ENCODE measurements around the gene RFX5. TPM values are rescaled to one million over a fixed set of nuclear protein-coding genes. Genes with fewer than 3 reads are reported as not detected.

The RFX5 gene
- total and polyA plus RNA-seq, 4 donors = 14.3 to 51.6 (median 32.1) TPM

DNA sequence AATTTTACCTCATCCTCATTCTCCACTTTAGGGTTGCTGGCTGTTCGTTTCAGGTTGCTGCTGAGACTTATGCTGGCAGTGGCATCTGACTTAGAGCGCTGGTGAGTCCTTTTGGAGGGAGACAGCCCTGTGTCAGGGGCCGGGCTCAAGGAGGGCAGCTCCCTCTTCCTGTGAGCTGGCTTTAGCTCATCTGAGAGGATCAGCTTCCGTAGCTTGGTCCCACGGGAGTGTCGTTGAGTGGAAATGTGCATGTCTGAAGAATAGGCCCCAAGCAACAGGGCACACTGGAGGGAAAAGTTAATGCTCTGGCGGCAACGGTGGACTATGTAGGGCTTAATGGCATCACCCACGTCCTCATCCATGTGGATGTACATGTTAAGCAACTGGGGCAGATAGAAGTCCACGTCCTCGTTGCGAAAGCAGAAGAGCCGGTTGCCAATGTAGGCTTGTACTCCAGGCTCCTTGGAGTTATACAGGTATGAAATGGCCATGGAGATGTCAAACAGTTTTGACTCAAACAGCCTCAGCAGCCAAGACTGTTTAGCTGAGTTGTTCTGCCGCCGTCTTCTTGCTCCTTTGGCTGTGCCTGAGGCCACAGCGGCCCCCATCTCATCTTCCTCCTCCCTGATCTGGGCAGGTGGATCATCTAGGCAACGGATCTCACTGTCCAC, 31.4 kb downstream of the RFX5 start:
- Histone ChIP-seq H3K4me3 (ENCODE audit: low read length in 2 of 2) (no peak overlapping the region), H3K27ac (ENCODE audit: low read depth in 1 of 2, low read length in 2 of 2) (no peak overlapping the region), H3K9me3 (ENCODE audit: control insufficient read depth, low read length) (no peaks in the 10 kb centered on the region), H3K27me3 (ENCODE audit: control insufficient read depth in 1 of 2, insufficient read depth in 2 of 2, low read length in 1 of 2) (no peaks in the 10 kb centered on the region), H3K36me3 (ENCODE audit: control insufficient read depth in 1 of 2, insufficient read depth in 2 of 2, low read length in 1 of 2) (peaks cover 2 to 12% of the 10 kb centered on the region in 2 donors), H3K4me1 (ENCODE audit: control insufficient read depth in 1 of 2, insufficient read depth in 2 of 2, low read length in 2 of 2) (peaks cover 2 to 4% of the 10 kb centered on the region in 2 donors)
- no peak for ATAC-seq (ENCODE audit: low FRiP score)
- intact Hi-C loops (cut with DNase I) = no loop called here
- WGBS, 2 donors = 88 to 91% methylated on average over 17 of the region's 17 CpGs
- DNase-seq = no peak

DNA sequence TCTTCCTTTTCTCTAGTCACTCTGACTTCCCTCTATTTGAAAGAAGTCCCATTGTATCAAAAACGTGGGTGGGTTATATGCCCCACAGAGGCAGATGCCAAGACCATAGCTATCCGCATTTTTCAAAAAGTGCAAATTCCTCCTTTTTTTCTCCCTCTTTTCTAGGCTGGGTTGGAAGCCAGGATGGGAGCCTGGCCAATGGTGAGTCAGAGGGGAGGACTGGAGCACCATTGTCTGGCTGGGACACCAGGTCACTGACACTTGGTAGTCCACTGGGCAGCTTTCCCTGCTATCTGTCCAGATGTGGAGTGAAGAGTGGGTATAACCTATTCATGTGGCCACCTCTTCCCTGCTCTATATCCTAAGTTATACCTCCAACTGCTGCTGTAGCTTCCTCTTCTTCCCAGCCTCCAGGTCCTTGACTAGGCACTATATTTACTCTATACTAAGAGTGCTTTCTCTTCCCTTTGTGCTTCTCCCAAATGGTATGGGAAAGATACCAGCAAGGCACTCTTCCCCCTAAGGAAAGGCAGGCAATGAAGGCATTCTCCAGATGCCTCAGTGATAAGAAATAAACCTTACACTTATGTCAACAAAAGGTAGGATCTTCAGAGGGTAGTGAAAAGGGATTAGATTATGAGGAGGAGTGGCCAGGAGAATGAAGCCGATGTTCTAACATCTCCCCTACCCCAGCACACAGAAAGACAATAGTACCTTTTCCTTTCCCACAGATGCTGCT, 32.7 kb downstream of the RFX5 start:
- Histone ChIP-seq H3K36me3 (ENCODE audit: control insufficient read depth in 1 of 2, insufficient read depth in 2 of 2, low read length in 1 of 2) (peaks cover 2 to 12% of the 10 kb centered on the region in 2 donors), H3K27me3 (ENCODE audit: control insufficient read depth in 1 of 2, insufficient read depth in 2 of 2, low read length in 1 of 2) (no peaks in the 10 kb centered on the region), H3K27ac (ENCODE audit: low read depth in 1 of 2, low read length in 2 of 2) (peak overlapping the region in 1 of 2 donors; percentile 19), H3K4me3 (ENCODE audit: low read length in 2 of 2) (no peak overlapping the region), H3K4me1 (ENCODE audit: control insufficient read depth in 1 of 2, insufficient read depth in 2 of 2, low read length in 2 of 2) (peaks cover 0 to 2% of the 10 kb centered on the region in 2 donors), H3K9me3 (ENCODE audit: control insufficient read depth, low read length) (no peaks in the 10 kb centered on the region)
- DNase-seq (peak; percentile 86 to 93), ATAC-seq (ENCODE audit: low FRiP score) (peak; percentile 85)
- intact Hi-C loops (cut with DNase I) = no loop called here
- WGBS, 2 donors = 34 to 35% methylated on average over 3 of the region's 3 CpGs

DNA sequence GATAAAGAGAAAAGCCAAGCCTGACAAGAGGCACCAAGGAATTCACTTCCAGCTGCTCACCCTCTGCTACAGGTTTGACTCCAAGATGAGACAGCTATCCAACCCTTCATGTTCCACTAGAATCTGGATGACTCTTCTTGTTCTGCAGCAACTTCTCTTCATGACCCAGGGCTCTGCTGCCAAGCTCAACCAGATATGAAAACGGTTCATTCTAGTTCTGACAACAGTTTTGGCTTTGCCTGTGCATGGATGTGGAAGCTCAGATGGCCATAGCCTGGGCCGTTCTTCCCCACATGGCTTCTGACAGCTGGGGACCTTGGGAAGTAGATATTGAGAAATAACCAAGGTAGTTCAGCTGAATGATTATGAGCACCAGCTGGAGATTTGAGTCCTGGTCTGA, 33.6 kb downstream of the RFX5 start:
- H3K36me3 ChIP-seq (ENCODE audit: control insufficient read depth in 1 of 2, insufficient read depth in 2 of 2, low read length in 1 of 2) = peaks cover 2 to 11% of the 10 kb centered on the region in 2 donors
- no peak for ATAC-seq (ENCODE audit: low FRiP score)
- peaks cover 0 to 2% of the 10 kb centered on the region in 2 donors for H3K4me1 ChIP-seq (ENCODE audit: control insufficient read depth in 1 of 2, insufficient read depth in 2 of 2, low read length in 2 of 2)

DNA sequence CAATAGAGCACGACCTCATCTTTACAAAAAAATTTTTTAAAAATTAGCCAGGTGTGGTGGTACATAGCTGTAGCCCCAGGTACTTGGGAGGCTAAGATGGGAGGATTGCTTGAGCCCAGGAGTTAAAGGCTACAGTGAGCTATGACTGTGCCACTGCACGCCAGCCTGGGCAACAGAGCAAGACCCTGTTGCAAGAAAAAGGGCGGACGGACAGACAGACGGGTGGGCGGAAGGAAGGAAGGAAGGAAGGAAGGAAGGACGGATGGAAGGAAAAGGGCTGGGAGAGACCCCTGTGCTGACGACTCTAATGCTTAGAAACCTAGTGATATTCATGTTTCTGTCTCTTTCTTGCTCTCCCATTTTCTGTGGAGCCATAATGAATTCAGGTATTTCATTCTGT, 34.2 kb downstream of the RFX5 start:
- H3K27ac ChIP-seq (ENCODE audit: low read depth in 1 of 2, low read length in 2 of 2) = no peak overlapping the region
- DNase-seq (no peak), ATAC-seq (ENCODE audit: low FRiP score) (no peak)
- H3K36me3 ChIP-seq (ENCODE audit: control insufficient read depth in 1 of 2, insufficient read depth in 2 of 2, low read length in 1 of 2) = peaks cover 2 to 14% of the 10 kb centered on the region in 2 donors
- H3K4me1 ChIP-seq (ENCODE audit: control insufficient read depth in 1 of 2, insufficient read depth in 2 of 2, low read length in 2 of 2) = peaks cover 0 to 2% of the 10 kb centered on the region in 2 donors
- H3K9me3 ChIP-seq (ENCODE audit: control insufficient read depth, low read length) = no peaks in the 10 kb centered on the region
- H3K4me3 ChIP-seq (ENCODE audit: low read length in 2 of 2) = no peak overlapping the region
- WGBS, 2 donors = 83 to 90% methylated on average over 8 of the region's 8 CpGs
- H3K27me3 ChIP-seq (ENCODE audit: control insufficient read depth in 1 of 2, insufficient read depth in 2 of 2, low read length in 1 of 2) = no peaks in the 10 kb centered on the region
- intact Hi-C loops (cut with DNase I) = no loop called here

More for the DNA sequence above, 33.6 kb downstream of the RFX5 start:
- Histone ChIP-seq H3K9me3 (ENCODE audit: control insufficient read depth, low read length) (no peaks in the 10 kb centered on the region), H3K27me3 (ENCODE audit: control insufficient read depth in 1 of 2, insufficient read depth in 2 of 2, low read length in 1 of 2) (no peaks in the 10 kb centered on the region), H3K4me3 (ENCODE audit: low read length in 2 of 2) (no peak overlapping the region), H3K27ac (ENCODE audit: low read depth in 1 of 2, low read length in 2 of 2) (no peak overlapping the region)
- DNase-seq = no peak
- WGBS, 2 donors = 10 to 17% methylated on average over 2 of the region's 2 CpGs
- intact Hi-C loops (cut with DNase I) = no loop called here

DNA sequence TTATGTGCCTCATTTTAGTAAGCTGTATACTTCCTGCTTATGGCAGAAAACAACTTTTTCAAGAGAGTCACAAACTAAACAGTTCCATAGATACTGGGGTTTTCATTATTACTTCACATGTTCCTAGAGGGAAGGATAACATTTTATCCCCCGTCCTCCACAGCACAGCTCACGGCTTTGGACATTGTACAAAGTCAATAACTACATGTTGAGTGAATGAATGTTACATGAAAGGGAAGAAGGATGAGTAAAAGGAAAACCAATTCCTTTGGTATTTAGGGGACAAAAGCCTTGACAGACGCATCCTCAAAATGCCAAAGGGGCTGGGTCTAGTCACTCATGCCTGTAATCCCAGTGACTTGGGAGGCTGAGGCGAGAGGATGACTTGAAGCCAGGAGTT, 34.6 kb downstream of the RFX5 start:
- Histone ChIP-seq H3K36me3 (ENCODE audit: control insufficient read depth in 1 of 2, insufficient read depth in 2 of 2, low read length in 1 of 2) (peaks cover 2 to 16% of the 10 kb centered on the region in 2 donors), H3K4me3 (ENCODE audit: low read length in 2 of 2) (no peak overlapping the region), H3K27me3 (ENCODE audit: control insufficient read depth in 1 of 2, insufficient read depth in 2 of 2, low read length in 1 of 2) (no peaks in the 10 kb centered on the region), H3K4me1 (ENCODE audit: control insufficient read depth in 1 of 2, insufficient read depth in 2 of 2, low read length in 2 of 2) (peaks cover 0 to 2% of the 10 kb centered on the region in 2 donors), H3K9me3 (ENCODE audit: control insufficient read depth, low read length) (no peaks in the 10 kb centered on the region), H3K27ac (ENCODE audit: low read depth in 1 of 2, low read length in 2 of 2) (no peak overlapping the region)
- WGBS, 2 donors = 44 to 56% methylated on average over 4 of the region's 4 CpGs
- DNase-seq = no peak
- ATAC-seq (ENCODE audit: low FRiP score) = no peak
- intact Hi-C loops (cut with DNase I) = no loop called here

DNA sequence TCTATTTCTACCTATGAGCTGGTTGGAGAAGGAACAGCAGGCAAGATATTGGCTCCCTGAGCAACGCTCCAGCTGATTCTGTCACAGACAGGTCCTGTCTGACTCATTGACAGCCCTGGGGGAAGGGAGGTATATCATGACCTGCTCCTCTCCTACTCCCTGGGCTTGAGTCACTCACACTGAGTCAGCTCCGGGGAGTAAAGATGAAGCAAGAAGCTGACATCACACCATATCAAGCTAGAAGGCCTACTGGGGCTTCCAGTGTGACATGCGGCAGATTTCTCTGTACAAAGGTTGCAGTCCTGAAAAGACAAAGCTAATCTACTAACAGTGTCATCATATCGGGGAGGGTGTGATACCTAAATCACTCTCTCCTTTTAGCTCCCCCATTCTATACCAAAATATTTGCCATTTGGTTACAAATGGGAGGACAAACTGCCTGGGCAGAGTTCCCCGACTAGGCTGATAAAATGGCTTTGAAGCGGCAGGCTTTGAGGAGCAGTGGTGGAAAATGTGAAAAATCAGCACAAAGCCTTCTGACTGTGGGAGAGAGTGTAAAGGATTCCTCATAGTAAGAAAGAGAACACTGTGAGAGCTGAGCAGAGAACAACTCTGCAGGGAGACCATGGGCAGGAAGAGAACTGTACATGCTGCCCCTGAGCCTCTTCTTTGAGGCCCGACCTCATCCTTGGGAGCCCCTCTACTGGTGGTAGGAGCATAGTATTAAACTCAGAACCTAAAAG, 35.3 kb downstream of the RFX5 start:
- peaks cover 0 to 2% of the 10 kb centered on the region in 2 donors for H3K4me1 ChIP-seq (ENCODE audit: control insufficient read depth in 1 of 2, insufficient read depth in 2 of 2, low read length in 2 of 2)
- no peaks in the 10 kb centered on the region for H3K9me3 ChIP-seq (ENCODE audit: control insufficient read depth, low read length)
- intact Hi-C loops (cut with DNase I) = loop anchor here in 1 of 2 donors (1.0 kb wide), 1 partner anchor 16 kb away; the partner anchor contains the start of gene PI4KB
- H3K36me3 ChIP-seq (ENCODE audit: control insufficient read depth in 1 of 2, insufficient read depth in 2 of 2, low read length in 1 of 2) = peaks cover 2 to 16% of the 10 kb centered on the region in 2 donors
- no peak overlapping the region for H3K4me3 ChIP-seq (ENCODE audit: low read length in 2 of 2)
- ATAC-seq (ENCODE audit: low FRiP score) (peak; percentile 92), DNase-seq (peak; percentile 85 to 86)
- H3K27me3 ChIP-seq (ENCODE audit: control insufficient read depth in 1 of 2, insufficient read depth in 2 of 2, low read length in 1 of 2) = no peaks in the 10 kb centered on the region
- WGBS, 2 donors = 48% methylated on average over 7 of the region's 7 CpGs
- peak overlapping the region in 1 of 2 donors; percentile 64 for H3K27ac ChIP-seq (ENCODE audit: low read depth in 1 of 2, low read length in 2 of 2)

DNA sequence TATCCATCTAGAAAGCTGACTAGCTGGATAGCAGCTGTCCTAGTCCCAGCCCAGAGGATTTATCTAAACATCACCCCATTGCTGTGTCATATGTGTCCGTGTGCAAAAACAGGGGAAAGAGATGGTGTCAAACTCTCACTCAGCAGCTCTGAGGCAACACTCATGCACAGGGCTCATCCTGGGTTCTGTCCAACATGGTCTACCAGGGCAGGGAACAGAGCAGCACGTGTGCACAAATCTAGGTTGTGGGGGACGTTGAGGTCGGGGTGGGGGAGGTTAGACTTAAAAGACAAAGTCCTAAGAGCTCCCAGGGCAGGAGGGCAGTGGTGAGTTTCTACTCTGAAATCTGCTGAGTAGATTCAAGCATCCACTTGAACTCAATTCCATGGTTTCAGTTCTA, 36.0 kb downstream of the RFX5 start:
- no peak overlapping the region for H3K4me3 ChIP-seq (ENCODE audit: low read length in 2 of 2)
- ATAC-seq (ENCODE audit: low FRiP score) (no peak), DNase-seq (no peak)
- no peaks in the 10 kb centered on the region for H3K9me3 ChIP-seq (ENCODE audit: control insufficient read depth, low read length)
- H3K36me3 ChIP-seq (ENCODE audit: control insufficient read depth in 1 of 2, insufficient read depth in 2 of 2, low read length in 1 of 2) = peaks cover 2 to 16% of the 10 kb centered on the region in 2 donors
- WGBS, 2 donors = 55 to 60% methylated on average over 4 of the region's 4 CpGs
- H3K27ac ChIP-seq (ENCODE audit: low read depth in 1 of 2, low read length in 2 of 2) = peak overlapping the region in 1 of 2 donors; percentile 49
- intact Hi-C loops (cut with DNase I) = loop anchor here in 1 of 2 donors (1.0 kb wide), 1 partner anchor 16 kb away; the partner anchor contains the start of gene PI4KB
- H3K4me1 ChIP-seq (ENCODE audit: control insufficient read depth in 1 of 2, insufficient read depth in 2 of 2, low read length in 2 of 2) = peaks cover 0 to 2% of the 10 kb centered on the region in 2 donors
- H3K27me3 ChIP-seq (ENCODE audit: control insufficient read depth in 1 of 2, insufficient read depth in 2 of 2, low read length in 1 of 2) = no peaks in the 10 kb centered on the region

DNA sequence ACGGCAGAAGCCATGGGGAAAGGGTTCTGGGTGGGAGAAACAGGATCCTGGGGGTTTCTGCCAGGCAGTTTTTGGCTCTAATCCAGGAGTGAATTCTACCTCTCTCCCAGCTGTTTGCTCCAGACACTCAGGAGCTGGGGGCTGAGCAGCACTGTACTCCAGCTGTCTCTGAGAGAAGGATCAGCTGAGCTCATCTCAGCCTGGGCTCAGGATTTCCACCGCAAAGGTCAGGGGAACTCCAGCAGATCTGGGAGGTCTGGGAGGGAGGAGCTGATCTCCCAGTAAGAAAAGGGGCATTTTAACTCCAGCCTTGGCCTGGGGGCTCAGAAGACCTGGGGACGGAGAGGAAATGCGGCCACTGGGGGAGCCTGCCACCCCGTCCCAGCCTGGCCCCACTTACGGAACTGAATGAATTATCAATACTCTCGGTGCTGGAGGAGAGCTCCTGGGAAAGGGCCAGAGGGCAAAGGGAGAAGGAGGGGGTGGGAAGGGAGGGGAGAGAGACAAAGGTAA, 37.2 kb downstream of the RFX5 start:
- 56 to 61% methylated on average over 7 of the region's 7 CpGs for WGBS, 2 donors
- intact Hi-C loops (cut with DNase I) = no loop called here
- Histone ChIP-seq H3K27ac (ENCODE audit: low read depth in 1 of 2, low read length in 2 of 2) (no peak overlapping the region), H3K4me1 (ENCODE audit: control insufficient read depth in 1 of 2, insufficient read depth in 2 of 2, low read length in 2 of 2) (peaks cover 0 to 2% of the 10 kb centered on the region in 2 donors), H3K9me3 (ENCODE audit: control insufficient read depth, low read length) (no peaks in the 10 kb centered on the region), H3K36me3 (ENCODE audit: control insufficient read depth in 1 of 2, insufficient read depth in 2 of 2, low read length in 1 of 2) (peaks cover 2 to 21% of the 10 kb centered on the region in 2 donors), H3K27me3 (ENCODE audit: control insufficient read depth in 1 of 2, insufficient read depth in 2 of 2, low read length in 1 of 2) (no peaks in the 10 kb centered on the region), H3K4me3 (ENCODE audit: low read length in 2 of 2) (no peak overlapping the region)
- ATAC-seq (ENCODE audit: low FRiP score) (no peak), DNase-seq (no peak)
